Stimulated activated CD8-positive, alpha-beta memory T cell treated with anti-CD3 and anti-CD28 coated beads, Interleukin-12 subunit alpha, Interleukin-12 subunit beta, amount 100 ng/mL, for 24 hours (primary cell): ENCODE measurements around the gene HOXC13.

ENCODE experiments used
- DNase-seq: peaks from one replicate; pipeline ENCODE4 v3.0.0-alpha.2; 2020; ENCODE audit errors: extremely low read depth

Gene HOXC13

GRCh38 chr12:53939141-53940108, 794 bp downstream of the HOXC13 start:
- DNase-seq, result no peak

- no peak for DNase-seq
These were observed 1.9 kb downstream of the HOXC13 start for GRCh38 chr12:53940443-53941014.

GRCh38 chr12:53941187-53941586, 2.6 kb downstream of the HOXC13 start:
- no peak for DNase-seq

GRCh38 chr12:53941750-53942149, 3.1 kb downstream of the HOXC13 start:
- no peak for DNase-seq

GRCh38 chr12:53942467-53942997, 3.9 kb downstream of the HOXC13 start:
- DNase-seq, result no peak

- DNase-seq, result no peak
These were observed 5.6 kb downstream of the HOXC13 start for GRCh38 chr12:53944209-53944608.

- DNase-seq, result no peak
These were observed 6.5 kb downstream of the HOXC13 start for GRCh38 chr12:53944907-53945847.

- DNase-seq, result no peak
These were observed 9.1 kb downstream of the HOXC13 start for GRCh38 chr12:53947743-53948142.

- no peak for DNase-seq
These were observed 10.3 kb downstream of the HOXC13 start for GRCh38 chr12:53948650-53949593.

GRCh38 chr12:53949631-53950436, 11.2 kb downstream of the HOXC13 start:
- DNase-seq, result no peak

- DNase-seq, result no peak
These were observed 11.8 kb downstream of the HOXC13 start for GRCh38 chr12:53950437-53950773.

GRCh38 chr12:53950789-53951576, 12.4 kb downstream of the HOXC13 start:
- no peak for DNase-seq

GRCh38 chr12:53951577-53952334, 13.1 kb downstream of the HOXC13 start:
- DNase-seq, result no peak

GRCh38 chr12:53952335-53952694, 13.7 kb downstream of the HOXC13 start:
- DNase-seq, result no peak

GRCh38 chr12:53952871-53953734, 14.5 kb downstream of the HOXC13 start:
- no peak for DNase-seq

GRCh38 chr12:53953831-53954693, 15.4 kb downstream of the HOXC13 start:
- DNase-seq, result no peak

GRCh38 chr12:53954694-53955035, 16.0 kb downstream of the HOXC13 start, which contains the start of gene HOXC12:
TSS of gene HOXC12 (plus strand) at chr12:53954903. CDS start at chr12:53954930, 27 bp downstream.
- no peak for DNase-seq
